ENCODE data around the gene TNFRSF1B. TPM values are rescaled to one million over a fixed set of nuclear protein-coding genes. Genes with fewer than 3 reads are reported as not detected.

TNFRSF1B gene
- total RNA-seq, 4 donors from 2014 or later = 8.8 to 53.4 (median 24.2) TPM

DNA sequence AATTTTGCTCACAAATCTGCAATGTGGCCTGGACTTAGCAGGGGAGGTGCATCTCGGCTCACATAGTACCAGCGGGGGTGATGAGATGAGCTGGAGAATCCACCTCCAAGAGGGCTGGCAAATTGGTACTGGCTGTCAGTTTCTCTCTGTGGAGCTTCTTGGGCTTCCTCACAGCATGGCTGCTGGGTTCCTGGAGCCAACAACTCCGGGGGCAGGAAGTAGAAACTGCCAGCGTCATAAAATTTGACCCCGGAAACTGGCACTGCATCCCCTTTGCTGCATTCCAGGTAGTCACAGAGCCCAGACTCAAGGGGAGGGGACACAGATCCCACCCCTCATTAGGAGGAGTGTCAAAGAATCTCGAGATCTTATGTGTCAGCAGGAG lies 17.0 kb upstream of the TNFRSF1B start:
- DNase-seq = no peak
- intact Hi-C loops (cut with DNase I; ENCODE audit: low total_unique reads) = no loop called here
- no peaks in the 10 kb centered on the region for H3K4me1 ChIP-seq
- H3K27ac ChIP-seq = no peak overlapping the region
- H3K4me3 ChIP-seq = no peak overlapping the region
- no peaks in the 10 kb centered on the region for H3K9me3 ChIP-seq
- no peaks in the 10 kb centered on the region for H3K36me3 ChIP-seq
- H3K27me3 ChIP-seq = no peaks in the 10 kb centered on the region
- TF ChIP-seq POLR2A (IDR thresholded peaks at IDR 0.05) = no peak
- TF ChIP-seq, protein P1, sequence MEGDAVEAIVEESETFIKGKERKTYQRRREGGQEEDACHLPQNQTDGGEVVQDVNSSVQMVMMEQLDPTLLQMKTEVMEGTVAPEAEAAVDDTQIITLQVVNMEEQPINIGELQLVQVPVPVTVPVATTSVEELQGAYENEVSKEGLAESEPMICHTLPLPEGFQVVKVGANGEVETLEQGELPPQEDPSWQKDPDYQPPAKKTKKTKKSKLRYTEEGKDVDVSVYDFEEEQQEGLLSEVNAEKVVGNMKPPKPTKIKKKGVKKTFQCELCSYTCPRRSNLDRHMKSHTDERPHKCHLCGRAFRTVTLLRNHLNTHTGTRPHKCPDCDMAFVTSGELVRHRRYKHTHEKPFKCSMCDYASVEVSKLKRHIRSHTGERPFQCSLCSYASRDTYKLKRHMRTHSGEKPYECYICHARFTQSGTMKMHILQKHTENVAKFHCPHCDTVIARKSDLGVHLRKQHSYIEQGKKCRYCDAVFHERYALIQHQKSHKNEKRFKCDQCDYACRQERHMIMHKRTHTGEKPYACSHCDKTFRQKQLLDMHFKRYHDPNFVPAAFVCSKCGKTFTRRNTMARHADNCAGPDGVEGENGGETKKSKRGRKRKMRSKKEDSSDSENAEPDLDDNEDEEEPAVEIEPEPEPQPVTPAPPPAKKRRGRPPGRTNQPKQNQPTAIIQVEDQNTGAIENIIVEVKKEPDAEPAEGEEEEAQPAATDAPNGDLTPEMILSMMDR (IDR thresholded peaks at IDR 0.05) = no peak

DNA sequence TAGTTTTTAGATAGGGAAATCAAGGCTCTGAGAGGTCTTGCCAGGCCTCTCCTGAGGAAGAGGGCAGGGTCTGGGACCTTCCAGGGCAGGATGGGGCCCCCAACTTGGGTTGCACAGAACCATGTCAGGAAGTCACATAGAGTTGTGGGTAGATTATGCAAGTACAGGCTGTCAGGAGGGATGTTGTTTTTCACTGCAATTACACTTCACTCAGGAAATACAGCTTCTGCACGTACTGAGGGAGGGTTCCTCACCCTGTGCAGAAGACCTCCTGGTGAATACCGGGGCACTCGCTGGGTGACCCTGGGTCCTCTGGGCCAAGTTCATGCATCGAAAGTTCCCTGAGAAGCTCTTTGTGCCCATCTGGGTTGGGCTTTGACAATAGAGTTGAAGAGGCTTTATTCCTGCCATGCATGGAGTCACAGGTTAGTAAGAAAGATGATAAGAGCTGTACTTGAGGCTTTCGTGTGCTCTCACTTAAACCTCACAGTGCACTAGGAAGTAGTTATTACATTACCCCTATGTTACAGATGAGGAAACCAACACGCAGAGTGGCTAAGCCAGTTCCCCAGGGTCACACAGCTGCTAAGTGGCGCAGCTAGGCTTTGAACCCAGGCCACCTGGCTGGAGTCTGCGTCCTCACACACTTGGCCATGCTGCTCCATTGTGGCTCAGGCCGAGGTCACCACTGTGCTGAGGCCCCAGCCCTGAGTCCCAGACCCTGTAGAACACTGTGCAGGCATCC lies 16.2 kb upstream of the TNFRSF1B start:
- Histone ChIP-seq H3K27me3 (no peaks in the 10 kb centered on the region), H3K27ac (no peak overlapping the region), H3K36me3 (no peaks in the 10 kb centered on the region), H3K4me3 (no peak overlapping the region), H3K9me3 (no peaks in the 10 kb centered on the region), H3K4me1 (no peaks in the 10 kb centered on the region)
- TF ChIP-seq, protein P1 (IDR thresholded peaks at IDR 0.05) = no peak
- no peak for TF ChIP-seq POLR2A (IDR thresholded peaks at IDR 0.05)
- DNase-seq = no peak
- intact Hi-C loops (cut with DNase I; ENCODE audit: low total_unique reads) = no loop called here

DNA sequence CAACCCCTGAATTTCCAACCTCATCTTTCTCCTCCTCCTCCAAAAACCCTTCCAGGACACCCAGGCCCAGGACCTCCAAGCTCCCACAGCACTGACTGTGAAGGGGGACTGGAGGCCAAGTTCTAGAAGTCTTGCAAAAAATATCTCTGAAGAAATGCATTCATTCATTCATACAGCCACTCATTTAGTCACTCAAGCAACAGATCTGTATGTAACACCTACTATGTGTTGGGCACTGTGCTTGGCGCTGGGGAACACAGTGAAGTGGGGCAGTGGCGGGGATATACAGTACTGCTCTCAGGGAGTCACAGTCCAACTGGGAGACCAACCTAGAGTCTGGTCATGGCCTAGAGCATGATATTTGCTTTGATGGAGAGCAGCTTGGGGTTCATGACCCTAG lies 15.3 kb upstream of the TNFRSF1B start:
- DNase-seq = no peak
- Histone ChIP-seq H3K4me3 (no peak overlapping the region), H3K36me3 (no peaks in the 10 kb centered on the region), H3K9me3 (no peaks in the 10 kb centered on the region), H3K27ac (no peak overlapping the region), H3K4me1 (no peaks in the 10 kb centered on the region), H3K27me3 (no peaks in the 10 kb centered on the region)
- TF ChIP-seq POLR2A (IDR thresholded peaks at IDR 0.05) = no peak
- intact Hi-C loops (cut with DNase I; ENCODE audit: low total_unique reads) = no loop called here

DNA sequence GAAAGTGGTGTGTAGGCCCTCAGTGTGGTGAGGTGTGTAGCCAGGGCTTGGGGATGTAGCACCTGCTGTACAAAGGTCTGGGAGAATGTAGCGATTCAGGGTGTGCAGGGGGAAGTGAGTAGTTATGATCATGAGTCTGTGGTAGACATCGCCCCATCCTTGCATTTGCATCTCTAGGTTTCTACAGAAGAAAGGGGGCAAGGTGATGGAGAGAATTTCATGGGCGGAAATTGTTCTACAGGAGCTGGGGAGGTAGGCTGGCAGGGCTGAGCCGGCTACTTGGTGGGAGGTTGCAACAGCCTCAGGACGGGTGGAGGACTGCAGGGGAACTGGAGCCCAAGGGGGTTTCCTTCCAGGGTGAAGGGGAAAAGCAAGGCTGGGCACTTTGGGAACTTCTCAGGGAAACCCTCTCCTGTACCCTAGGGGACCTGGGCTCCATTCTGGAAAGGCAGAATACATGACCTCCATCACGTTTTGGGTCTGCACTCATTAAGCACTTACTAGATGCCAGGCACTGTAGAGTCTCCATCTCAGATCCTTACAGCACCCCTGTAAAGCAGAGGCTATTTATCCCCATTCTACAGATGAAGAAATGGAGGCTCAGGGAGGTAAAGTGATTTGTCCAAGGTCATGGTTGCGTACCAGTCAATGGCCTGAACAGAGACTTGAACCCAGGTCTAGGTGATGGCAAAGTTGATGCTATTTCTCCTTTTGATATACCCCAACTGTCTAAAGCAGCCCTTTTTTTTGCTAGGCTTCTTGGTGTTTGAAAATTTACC lies 14.5 kb upstream of the TNFRSF1B start:
- no peak for TF ChIP-seq POLR2A (IDR thresholded peaks at IDR 0.05)
- TF ChIP-seq, protein P1 (IDR thresholded peaks at IDR 0.05) = no peak
- Histone ChIP-seq H3K27me3 (no peaks in the 10 kb centered on the region), H3K4me3 (no peak overlapping the region), H3K4me1 (no peaks in the 10 kb centered on the region), H3K27ac (no peak overlapping the region), H3K36me3 (no peaks in the 10 kb centered on the region), H3K9me3 (no peaks in the 10 kb centered on the region)
- intact Hi-C loops (cut with DNase I; ENCODE audit: low total_unique reads) = no loop called here
- DNase-seq = no peak

DNA sequence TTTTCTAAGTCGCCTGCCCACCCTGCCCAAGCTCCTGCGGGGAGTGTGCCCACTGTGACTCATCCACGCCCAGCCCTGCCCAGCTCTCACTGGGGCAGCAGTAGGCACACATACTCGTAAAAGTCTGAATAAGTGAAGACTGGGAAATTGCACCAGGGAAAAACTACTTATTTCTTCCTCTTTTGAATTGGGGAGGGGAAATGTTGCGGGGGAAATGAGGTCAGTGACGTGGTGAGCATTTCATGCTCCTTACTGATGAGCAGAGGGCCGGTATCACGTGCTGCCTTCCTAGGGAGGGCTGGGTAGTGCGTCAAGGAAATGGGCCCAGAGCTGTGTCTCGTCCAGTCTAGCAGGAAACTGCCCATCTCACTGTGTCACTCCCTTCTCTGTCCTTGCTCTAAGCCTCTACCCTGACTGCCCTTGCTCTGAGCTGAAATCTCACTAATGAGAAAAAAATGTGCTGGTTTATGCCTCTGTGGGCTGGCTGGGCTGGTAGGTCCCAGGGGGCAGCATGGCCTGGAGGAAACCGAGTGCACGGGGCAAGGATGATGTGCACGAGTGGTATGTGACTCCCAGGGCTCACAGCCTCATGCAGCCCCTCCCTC lies 13.5 kb upstream of the TNFRSF1B start:
- H3K27ac ChIP-seq = no peak overlapping the region
- no peaks in the 10 kb centered on the region for H3K27me3 ChIP-seq
- intact Hi-C loops (cut with DNase I; ENCODE audit: low total_unique reads) = no loop called here
- TF ChIP-seq, protein P1 (IDR thresholded peaks at IDR 0.05) = no peak
- no peak for TF ChIP-seq POLR2A (IDR thresholded peaks at IDR 0.05)
- H3K9me3 ChIP-seq = no peaks in the 10 kb centered on the region
- H3K4me3 ChIP-seq = no peak overlapping the region
- no peak for DNase-seq
- no peaks in the 10 kb centered on the region for H3K36me3 ChIP-seq
- H3K4me1 ChIP-seq = no peaks in the 10 kb centered on the region

All from uterus (tissue), 4 donors.